Measurements from ENCODE around the gene NFKBIZ. TPM values are rescaled to one million over a fixed set of nuclear protein-coding genes. Genes with fewer than 3 reads are reported as not detected.

The NFKBIZ gene
- total and polyA plus RNA-seq, 9 of the 15 experiments (the other 6 are each of a cell fraction or from before 2014, with no cell fraction given), result 1.2 to 13.7 (median 5.7) TPM

DNA sequence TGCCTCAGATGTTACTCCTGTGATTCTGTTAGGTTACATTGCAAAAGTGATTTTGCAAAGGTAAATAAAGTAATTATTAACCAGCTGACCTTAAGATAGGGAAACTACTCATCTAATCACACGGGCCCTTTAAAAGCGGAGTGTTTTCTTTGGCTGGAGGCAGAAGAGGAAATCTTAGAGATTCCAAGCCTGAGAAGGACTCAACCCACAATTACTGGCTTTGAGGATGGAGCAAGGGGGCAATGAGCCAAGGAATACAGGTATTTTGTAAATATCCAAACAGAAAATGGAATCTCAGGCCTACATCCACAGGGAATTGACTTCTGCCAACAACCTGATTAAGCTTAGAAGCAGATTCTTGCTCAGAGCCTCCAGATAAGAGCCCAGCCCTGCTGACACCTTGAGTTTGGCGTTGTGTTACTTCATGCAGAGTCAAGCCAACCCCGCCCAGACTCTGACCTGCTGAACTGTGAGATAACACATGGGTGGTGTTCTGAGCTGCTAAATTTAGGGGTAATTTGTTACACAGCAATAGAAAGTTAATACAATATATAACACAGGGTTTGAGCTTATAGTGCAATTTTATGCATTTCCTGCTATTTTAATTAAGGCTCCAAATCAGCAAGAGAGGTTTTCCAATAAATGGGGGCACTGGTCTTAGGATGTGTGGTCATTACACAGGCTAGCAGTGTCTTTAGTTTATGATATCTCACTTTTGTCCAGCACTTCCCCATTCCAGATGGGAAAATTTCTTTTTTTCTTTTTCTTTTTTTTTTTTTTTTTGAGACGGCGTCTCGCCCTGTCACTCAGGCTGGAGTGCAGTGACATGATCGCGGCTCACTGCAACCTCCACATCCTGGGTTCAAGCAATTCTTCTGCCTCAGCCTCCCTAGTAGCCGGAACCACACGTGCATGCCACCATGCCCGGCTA is 19.5 kb downstream of the NFKBIZ start (continued):
- TF ChIP-seq, protein P1, sequence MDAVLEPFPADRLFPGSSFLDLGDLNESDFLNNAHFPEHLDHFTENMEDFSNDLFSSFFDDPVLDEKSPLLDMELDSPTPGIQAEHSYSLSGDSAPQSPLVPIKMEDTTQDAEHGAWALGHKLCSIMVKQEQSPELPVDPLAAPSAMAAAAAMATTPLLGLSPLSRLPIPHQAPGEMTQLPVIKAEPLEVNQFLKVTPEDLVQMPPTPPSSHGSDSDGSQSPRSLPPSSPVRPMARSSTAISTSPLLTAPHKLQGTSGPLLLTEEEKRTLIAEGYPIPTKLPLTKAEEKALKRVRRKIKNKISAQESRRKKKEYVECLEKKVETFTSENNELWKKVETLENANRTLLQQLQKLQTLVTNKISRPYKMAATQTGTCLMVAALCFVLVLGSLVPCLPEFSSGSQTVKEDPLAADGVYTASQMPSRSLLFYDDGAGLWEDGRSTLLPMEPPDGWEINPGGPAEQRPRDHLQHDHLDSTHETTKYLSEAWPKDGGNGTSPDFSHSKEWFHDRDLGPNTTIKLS (IDR thresholded peaks at IDR 0.05; ENCODE audit: borderline replicate concordance, low read depth), result no peak
- TF ChIP-seq ZNF134 (CRISPR knock-in tag; conservative IDR thresholded peaks at IDR 0.05) (no peak), STAT5A (IDR thresholded peaks at IDR 0.05; ENCODE audit: borderline replicate concordance, low read length) (peak; percentile 79), ZNF431 (CRISPR knock-in tag; IDR thresholded peaks at IDR 0.05) (no peak), TARDBP (IDR thresholded peaks at IDR 0.05) (no peak), CHD4 (IDR thresholded peaks at IDR 0.05; ENCODE audit: insufficient read depth, insufficient replicate concordance, low read depth, low read length, poor library complexity, severe bottlenecking) (no peak), SUPT5H (IDR thresholded peaks at IDR 0.05) (no peak), NR4A1 (CRISPR knock-in tag; IDR thresholded peaks at IDR 0.05) (no peak), NR4A1 (tag; IDR thresholded peaks at IDR 0.05) (no peak), MTA3 (IDR thresholded peaks at IDR 0.05; ENCODE audit: borderline replicate concordance) (no peak), ZNF76 (CRISPR knock-in tag; IDR thresholded peaks at IDR 0.05; ENCODE audit: borderline replicate concordance) (no peak), FOXK1 (CRISPR knock-in tag; IDR thresholded peaks at IDR 0.05; ENCODE audit: borderline replicate concordance) (no peak), MTA2 (IDR thresholded peaks at IDR 0.05; ENCODE audit: low read depth) (peak; percentile 85), PHB2 (IDR thresholded peaks at IDR 0.05; ENCODE audit: low read depth) (no peak; the same call in 1 of the 2 replicates), PTBP1 (IDR thresholded peaks at IDR 0.05; ENCODE audit: low read depth, low read length) (no peak), TSC22D4 (tag; IDR thresholded peaks at IDR 0.05) (no peak), ZNF347 (CRISPR knock-in tag; IDR thresholded peaks at IDR 0.05; ENCODE audit: low read depth) (no peak), ZC3H4 (CRISPR knock-in tag; IDR thresholded peaks at IDR 0.05; ENCODE audit: borderline replicate concordance) (no peak), MAZ (CRISPR knock-in tag; conservative IDR thresholded peaks at IDR 0.05 in 1 of 2, IDR thresholded peaks at IDR 0.05 in 1 of 2) (peak in 1 of 2 experiments; percentile 28; a peak in 1 of 4 replicates)
- TF ChIP-seq, protein P2, sequence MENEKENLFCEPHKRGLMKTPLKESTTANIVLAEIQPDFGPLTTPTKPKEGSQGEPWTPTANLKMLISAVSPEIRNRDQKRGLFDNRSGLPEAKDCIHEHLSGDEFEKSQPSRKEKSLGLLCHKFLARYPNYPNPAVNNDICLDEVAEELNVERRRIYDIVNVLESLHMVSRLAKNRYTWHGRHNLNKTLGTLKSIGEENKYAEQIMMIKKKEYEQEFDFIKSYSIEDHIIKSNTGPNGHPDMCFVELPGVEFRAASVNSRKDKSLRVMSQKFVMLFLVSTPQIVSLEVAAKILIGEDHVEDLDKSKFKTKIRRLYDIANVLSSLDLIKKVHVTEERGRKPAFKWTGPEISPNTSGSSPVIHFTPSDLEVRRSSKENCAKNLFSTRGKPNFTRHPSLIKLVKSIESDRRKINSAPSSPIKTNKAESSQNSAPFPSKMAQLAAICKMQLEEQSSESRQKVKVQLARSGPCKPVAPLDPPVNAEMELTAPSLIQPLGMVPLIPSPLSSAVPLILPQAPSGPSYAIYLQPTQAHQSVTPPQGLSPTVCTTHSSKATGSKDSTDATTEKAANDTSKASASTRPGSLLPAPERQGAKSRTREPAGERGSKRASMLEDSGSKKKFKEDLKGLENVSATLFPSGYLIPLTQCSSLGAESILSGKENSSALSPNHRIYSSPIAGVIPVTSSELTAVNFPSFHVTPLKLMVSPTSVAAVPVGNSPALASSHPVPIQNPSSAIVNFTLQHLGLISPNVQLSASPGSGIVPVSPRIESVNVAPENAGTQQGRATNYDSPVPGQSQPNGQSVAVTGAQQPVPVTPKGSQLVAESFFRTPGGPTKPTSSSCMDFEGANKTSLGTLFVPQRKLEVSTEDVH (IDR thresholded peaks at IDR 0.05; ENCODE audit: low read depth, partially characterized antibody), result no peak
- TF ChIP-seq, protein P3, sequence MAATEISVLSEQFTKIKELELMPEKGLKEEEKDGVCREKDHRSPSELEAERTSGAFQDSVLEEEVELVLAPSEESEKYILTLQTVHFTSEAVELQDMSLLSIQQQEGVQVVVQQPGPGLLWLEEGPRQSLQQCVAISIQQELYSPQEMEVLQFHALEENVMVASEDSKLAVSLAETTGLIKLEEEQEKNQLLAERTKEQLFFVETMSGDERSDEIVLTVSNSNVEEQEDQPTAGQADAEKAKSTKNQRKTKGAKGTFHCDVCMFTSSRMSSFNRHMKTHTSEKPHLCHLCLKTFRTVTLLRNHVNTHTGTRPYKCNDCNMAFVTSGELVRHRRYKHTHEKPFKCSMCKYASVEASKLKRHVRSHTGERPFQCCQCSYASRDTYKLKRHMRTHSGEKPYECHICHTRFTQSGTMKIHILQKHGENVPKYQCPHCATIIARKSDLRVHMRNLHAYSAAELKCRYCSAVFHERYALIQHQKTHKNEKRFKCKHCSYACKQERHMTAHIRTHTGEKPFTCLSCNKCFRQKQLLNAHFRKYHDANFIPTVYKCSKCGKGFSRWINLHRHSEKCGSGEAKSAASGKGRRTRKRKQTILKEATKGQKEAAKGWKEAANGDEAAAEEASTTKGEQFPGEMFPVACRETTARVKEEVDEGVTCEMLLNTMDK (IDR thresholded peaks at IDR 0.05; ENCODE audit: borderline replicate concordance, insufficient read depth, low read depth, low read length, poor library complexity, severe bottlenecking), result no peak
